SU-DHL-6 (cell line): ENCODE data around the gene JTB.

Source experiments
- EZH2phosphoT487 ChIP-seq: fragments of 200-600 bp; sonication (generic), shearing (Covaris generic); conservative IDR thresholded peaks from 2 replicates; pipeline ENCODE4 v1.6.1; 2018; ENCODE audit warnings: mild to moderate bottlenecking, antibody characterized with exemption, low read length, moderate library complexity, mixed read lengths
- TF ChIP-seq, protein P1 (sequence below): fragments of 200-600 bp; sonication (generic); IDR thresholded peaks from one replicate; pipeline ENCODE4 v1.5.1; 2017; ENCODE audit warnings: antibody characterized with exemption, mild to moderate bottlenecking, low read length, moderate library complexity; ENCODE audit not compliant: insufficient read depth, poor library complexity, severe bottlenecking

DNA sequence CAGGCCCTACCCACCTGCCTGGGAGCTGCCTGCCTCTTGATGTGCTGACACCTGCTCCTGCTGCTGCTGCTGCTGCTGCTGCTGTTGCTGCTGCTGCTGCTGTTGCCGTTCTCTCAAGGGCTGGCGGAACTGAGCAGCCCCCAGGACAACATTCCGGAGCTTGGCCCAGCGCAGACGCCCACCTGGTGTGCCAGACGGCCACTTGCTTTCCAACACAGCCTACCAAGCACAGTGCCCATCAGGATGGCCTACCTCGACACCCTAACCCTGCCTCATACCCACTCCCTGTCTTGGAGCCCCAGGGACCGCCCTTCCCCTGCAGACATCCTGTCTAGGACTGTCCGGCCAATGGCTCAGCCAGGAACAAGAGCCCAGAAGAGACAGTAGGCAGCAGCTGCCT is 42.7 kb downstream of the JTB start:
- TF ChIP-seq, protein P1, sequence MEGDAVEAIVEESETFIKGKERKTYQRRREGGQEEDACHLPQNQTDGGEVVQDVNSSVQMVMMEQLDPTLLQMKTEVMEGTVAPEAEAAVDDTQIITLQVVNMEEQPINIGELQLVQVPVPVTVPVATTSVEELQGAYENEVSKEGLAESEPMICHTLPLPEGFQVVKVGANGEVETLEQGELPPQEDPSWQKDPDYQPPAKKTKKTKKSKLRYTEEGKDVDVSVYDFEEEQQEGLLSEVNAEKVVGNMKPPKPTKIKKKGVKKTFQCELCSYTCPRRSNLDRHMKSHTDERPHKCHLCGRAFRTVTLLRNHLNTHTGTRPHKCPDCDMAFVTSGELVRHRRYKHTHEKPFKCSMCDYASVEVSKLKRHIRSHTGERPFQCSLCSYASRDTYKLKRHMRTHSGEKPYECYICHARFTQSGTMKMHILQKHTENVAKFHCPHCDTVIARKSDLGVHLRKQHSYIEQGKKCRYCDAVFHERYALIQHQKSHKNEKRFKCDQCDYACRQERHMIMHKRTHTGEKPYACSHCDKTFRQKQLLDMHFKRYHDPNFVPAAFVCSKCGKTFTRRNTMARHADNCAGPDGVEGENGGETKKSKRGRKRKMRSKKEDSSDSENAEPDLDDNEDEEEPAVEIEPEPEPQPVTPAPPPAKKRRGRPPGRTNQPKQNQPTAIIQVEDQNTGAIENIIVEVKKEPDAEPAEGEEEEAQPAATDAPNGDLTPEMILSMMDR, result no peak
- no peak for TF ChIP-seq EZH2phosphoT487
